Measurements from ENCODE around the gene RNASE8. TPM values are rescaled to one million over a fixed set of nuclear protein-coding genes. Genes with fewer than 3 reads are reported as not detected.

The RNASE8 gene
- total and polyA plus RNA-seq, 2 of the 4 experiments (the other 2 are of a cell fraction): not detected

DNA sequence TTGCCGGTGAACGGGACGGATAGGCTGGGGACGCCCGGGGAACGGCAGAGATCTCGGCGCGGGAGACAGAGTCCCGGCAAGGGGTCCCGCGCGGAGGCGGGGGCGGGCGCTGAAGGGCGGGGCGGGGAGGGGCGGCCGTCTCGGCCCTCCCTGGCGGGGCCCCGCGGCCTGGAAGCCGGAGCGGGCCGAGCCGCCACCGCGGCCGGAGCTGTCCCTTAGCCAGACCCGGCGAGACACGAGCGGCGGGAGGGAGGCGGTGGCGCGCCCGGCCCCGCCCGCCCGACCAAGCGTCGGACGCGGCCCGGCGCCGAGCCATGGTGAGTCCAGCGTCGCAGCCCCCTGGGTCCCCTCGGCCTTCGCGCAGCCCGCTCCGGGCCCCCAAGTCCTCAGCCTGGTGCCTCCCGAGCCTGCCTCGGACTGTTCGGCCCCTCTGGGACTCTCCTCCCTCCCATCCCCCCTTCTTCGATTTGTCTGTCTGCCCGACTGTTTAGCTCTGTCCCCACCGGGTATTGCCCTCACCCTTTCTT, 12.5 kb downstream of the RNASE8 start, which contains the start of gene ARHGEF40:
ARHGEF40 (plus strand) TSS at position 222 of the 527 bp plus-strand sequence; CDS start at position 315, 93 bp downstream.
- ChIA-PET CTCF (interaction anchor here (0.8 to 2.8 kb wide), 3 partner anchors 19 to 56 kb away, joined by 3 to 18 read pairs (median 7); no protein-coding TSS in a partner anchor), POLR2A (ENCODE audit: unreplicated experiment) (interaction anchor here (0.6 to 1.0 kb wide), 3 partner anchors 17 to 61 kb away, joined by 3 to 5 read pairs (median 4); no protein-coding TSS in a partner anchor)
- peaks cover 10% of the 10 kb centered on the region for H3K9me1 ChIP-seq (ENCODE audit: insufficient read depth, low read length)
- dilution Hi-C loops (cut with HindIII; ENCODE audit: low sequenced_read_pairs, unreplicated experiment) (no loop called here), intact Hi-C loops (cut with micrococcal nuclease) (no loop called here), in situ Hi-C loops (cut with MboI; ENCODE audit: low sequenced_read_pairs) (no loop called here)
- H3K9me3 ChIP-seq (ENCODE audit: control insufficient read depth, insufficient read depth, low read length): no peaks in the 10 kb centered on the region
- H3K79me1 ChIP-seq (ENCODE audit: low read depth in 1 of 2, low read length in 2 of 2): peaks cover 10 to 47% of the 10 kb centered on the region in 2 experiments
- peak within 1 kb of the TSS; percentile 83 for H3K14ac ChIP-seq (replicated peaks; ENCODE audit: low read depth, low read length)
- H3K18ac ChIP-seq (ENCODE audit: low read depth, low read length): peak within 1 kb of the TSS; percentile 34
- BruUV-seq (replicated peaks): no TSS peak
- H4K8ac ChIP-seq (ENCODE audit: low read depth in 2 of 2, low read length in 2 of 2): peak within 1 kb of the TSS; percentile 49 to 82
- H3K9ac ChIP-seq (ENCODE audit: low read depth, low read length): peak within 1 kb of the TSS; percentile 91
- peak within 1 kb of the TSS; percentile 97 for H2BK5ac ChIP-seq (ENCODE audit: low read depth, low read length, poor library complexity, severe bottlenecking)
- H3K4me2 ChIP-seq (ENCODE audit: low read depth, low read length): peak within 1 kb of the TSS; percentile 88
- peak within 1 kb of the TSS; percentile 90 for H3K23ac ChIP-seq (ENCODE audit: low read depth, low read length)
- H3K56ac ChIP-seq (ENCODE audit: extremely low read depth, insufficient read depth, low read length): peak within 1 kb of the TSS; percentile 74
- DNase-seq (peak; percentile 33), ATAC-seq (ENCODE audit: low read depth) (peak; percentile 47)
- peak within 1 kb of the TSS; percentile 18; the same call in 1 of the 2 replicates for H2BK20ac ChIP-seq (ENCODE audit: low read depth, low read length)
- no peaks in the 10 kb centered on the region for H3K27me3 ChIP-seq (ENCODE audit: control insufficient read depth, insufficient read depth, low read length)
- peaks cover 10% of the 10 kb centered on the region for H4K20me1 ChIP-seq (ENCODE audit: insufficient read depth, low read length)
- 0 out of 3 replicates have a peak within 1 kb of the TSS, but pooled peaks have one; percentile 3 for H2BK15ac ChIP-seq (ENCODE audit: low read depth, low read length)
- peak within 1 kb of the TSS; percentile 96 for H2AK9ac ChIP-seq (replicated peaks; ENCODE audit: low read depth, low read length, poor library complexity)
- no peak for TF ChIP-seq CHD1 (IDR thresholded peaks at IDR 0.05; ENCODE audit: low read depth, low read length)
- no peak for TF ChIP-seq POLR2A (IDR thresholded peaks at IDR 0.05; ENCODE audit: low read depth, low read length)
- TF ChIP-seq NFE2L2 (IDR thresholded peaks at IDR 0.05; ENCODE audit: low read depth, low read length): no peak
- TF ChIP-seq MXI1 (IDR thresholded peaks at IDR 0.05; ENCODE audit: borderline replicate concordance, low read depth, low read length): peak; percentile 36; the same call in 1 of the 2 replicates
- TF ChIP-seq RFX5 (IDR thresholded peaks at IDR 0.05; ENCODE audit: low read depth, low read length): no peak
- H4K5ac ChIP-seq (ENCODE audit: low read depth, low read length): peak within 1 kb of the TSS; percentile 66
- H2AK5ac ChIP-seq (ENCODE audit: low read depth, low read length): peak within 1 kb of the TSS; percentile 93
- H3K27ac ChIP-seq (ENCODE audit: insufficient read depth, low read length): peak within 1 kb of the TSS; percentile 96
- peak within 1 kb of the TSS; percentile 72 for H2BK120ac ChIP-seq (ENCODE audit: low read depth, low read length)
- H3K4me1 ChIP-seq (ENCODE audit: control insufficient read depth, insufficient read depth, low read length): peaks cover 22% of the 10 kb centered on the region
- peak within 1 kb of the TSS; percentile 72 for H4K91ac ChIP-seq (ENCODE audit: insufficient read depth, low read depth, low read length)
- WGBS, 2 experiments (ENCODE audit: extremely low coverage in 2 of 2, insufficient read length in 1 of 2): 0% methylated on average over 37 of the region's 63 CpGs; no CpG with 5 or more reads in 1 of the 2 experiments
- peak within 1 kb of the TSS; percentile 99 for H2AFZ ChIP-seq (replicated peaks; ENCODE audit: low read length, poor library complexity)
- H3K4ac ChIP-seq (ENCODE audit: low read depth, low read length): peak within 1 kb of the TSS; percentile 90
- H3K36me3 ChIP-seq (ENCODE audit: control insufficient read depth, insufficient read depth, low read length): peaks cover 21% of the 10 kb centered on the region
- peak within 1 kb of the TSS; percentile 68 for H3K4me3 ChIP-seq (ENCODE audit: insufficient read depth, low read depth, low read length)
